A673 (cell line): Measurements from ENCODE around the gene DPF3. TPM values are rescaled to one million over a fixed set of nuclear protein-coding genes. Genes with fewer than 3 reads are reported as not detected.

Experiments
- BruUV-seq: library from RNA; stranded (reverse); fragments of 400-500 nt; replicated peaks from 2 replicates; lab custom pipeline; 2021; lab: Mats Ljungman, UMichigan
- CTCF ChIA-PET: fragments of 300-600 bp; sonication (Branson Sonifier 250); formaldehyde crosslinking; loops from one replicate; lab custom pipeline; 2022; ENCODE audit warnings: antibody characterized with exemption; lab: Charles Lee
- POLR2A ChIA-PET: fragments of 300-600 bp; sonication (Branson Sonifier 250); formaldehyde crosslinking; loops from one replicate; lab custom pipeline; 2022; ENCODE audit warnings: antibody characterized with exemption; ENCODE audit not compliant: low non-redundant PET; lab: Charles Lee
- DNase-seq: peaks from one replicate; pipeline ENCODE4 v3.0.0-alpha.2; 2015; ENCODE audit warnings: low spot score
- H3K27ac ChIP-seq: fragments of 200-600 bp; sonication (generic); 2 replicates; pipeline ENCODE4 v1.5.1; 2016; ENCODE audit warnings: mixed run types, low read depth, mild to moderate bottlenecking, mixed read lengths, antibody characterized with exemption, low read length; ENCODE audit not compliant: poor library complexity, severe bottlenecking
- H3K27me3 ChIP-seq: fragments of 200-600 bp; sonication (generic); replicated peaks from 2 replicates; pipeline ENCODE4 v1.6.1; 2017; ENCODE audit warnings: mixed run types, low read depth, mild to moderate bottlenecking, mixed read lengths, antibody characterized with exemption, low read length; ENCODE audit not compliant: insufficient read depth, poor library complexity
- H3K36me3 ChIP-seq: fragments of 200-600 bp; sonication (generic); 2 replicates; pipeline ENCODE4 v1.6.1; 2016; ENCODE audit warnings: mixed run types, mild to moderate bottlenecking, mixed read lengths, antibody characterized with exemption, low read length; ENCODE audit not compliant: insufficient read depth, poor library complexity, severe bottlenecking
- H3K4me1 ChIP-seq: fragments of 200-600 bp; sonication (generic); 2 replicates; pipeline ENCODE4 v1.6.1; 2017; ENCODE audit warnings: mixed run types, mild to moderate bottlenecking, mixed read lengths, antibody characterized with exemption, low read length; ENCODE audit not compliant: insufficient read depth, poor library complexity, severe bottlenecking
- H3K4me3 ChIP-seq: fragments of 200-600 bp; sonication (generic); 2 replicates; pipeline ENCODE4 v1.5.1; 2016; ENCODE audit warnings: low read depth, mixed run types, mild to moderate bottlenecking, mixed read lengths, low read length; ENCODE audit not compliant: poor library complexity, severe bottlenecking
- H3K9me3 ChIP-seq: fragments of 200-600 bp; sonication (generic); 2 replicates; pipeline ENCODE4 v1.6.1; 2016; ENCODE audit warnings: mixed run types, low read depth, mild to moderate bottlenecking, mixed read lengths, antibody characterized with exemption, low read length; ENCODE audit not compliant: poor library complexity, severe bottlenecking
- CTCF ChIP-seq: fragments of 300-800, 200-600 bp; sonication (generic); conservative IDR thresholded peaks from 2 replicates; pipeline ENCODE4 v1.5.1; 2017; ENCODE audit warnings: low read depth, mild to moderate bottlenecking, antibody characterized with exemption, low read length, moderate library complexity, mixed read lengths
- EZH2 ChIP-seq: fragments of 200-600 bp; sonication (generic); IDR thresholded peaks from 2 replicates; pipeline ENCODE4 v1.6.1; 2017; ENCODE audit warnings: borderline replicate concordance, low read depth, mild to moderate bottlenecking, mixed read lengths, antibody characterized with exemption, low read length; ENCODE audit not compliant: poor library complexity, severe bottlenecking
- intact Hi-C: fragments of 100-400 bp; cut with micrococcal nuclease; formaldehyde crosslinking; loops from one replicate; pipeline ENCODE4 v1.10.0; 2022; ENCODE audit not compliant: unreplicated experiment
- total RNA-seq: library from RNA; stranded (reverse); gene quantifications from 2 replicates; pipeline ENCODE4 v1.2.3, GENCODE V29; 2021

The DPF3 gene
- total RNA-seq, 1 experiment from 2014 or later = 15.7 TPM

- ChIA-PET CTCF (no interaction called here), POLR2A (no interaction called here)
- Histone ChIP-seq H3K36me3 (no peaks in the 10 kb centered on the region), H3K27me3 (no peaks in the 10 kb centered on the region), H3K4me1 (peaks cover 8% of the 10 kb centered on the region), H3K9me3 (no peaks in the 10 kb centered on the region), H3K4me3 (no peak overlapping the region), H3K27ac (no peak overlapping the region)
- intact Hi-C loops = no loop called here
- no peak for TF ChIP-seq EZH2
- TF ChIP-seq CTCF = no peak
- no peak for DNase-seq
- BruUV-seq = no TSS peak
These were observed 154.2 kb downstream of the DPF3 start for GRCh38 chr14:72739446-72740405.

GRCh38 chr14:72738161-72738611 is 155.7 kb downstream of the DPF3 start:
- POLR2A ChIA-PET = interaction anchor here (0.7 kb wide), 1 partner anchor 80 kb away, joined by 11 read pairs; no protein-coding TSS in a partner anchor
- Histone ChIP-seq H3K36me3 (no peaks in the 10 kb centered on the region), H3K9me3 (no peaks in the 10 kb centered on the region), H3K27ac (no peak overlapping the region), H3K27me3 (no peaks in the 10 kb centered on the region), H3K4me1 (peaks cover 8% of the 10 kb centered on the region), H3K4me3 (no peak overlapping the region)
- CTCF ChIA-PET = no interaction called here
- no peak for TF ChIP-seq CTCF
- no peak for TF ChIP-seq EZH2
- intact Hi-C loops = no loop called here
- DNase-seq = no peak
- BruUV-seq = no TSS peak

- intact Hi-C loops = no loop called here
- no peak for DNase-seq
- Histone ChIP-seq H3K9me3 (no peaks in the 10 kb centered on the region), H3K4me3 (no peak overlapping the region), H3K4me1 (peaks cover 8% of the 10 kb centered on the region), H3K36me3 (no peaks in the 10 kb centered on the region), H3K27me3 (no peaks in the 10 kb centered on the region), H3K27ac (no peak overlapping the region)
- CTCF ChIA-PET = no interaction called here
- TF ChIP-seq EZH2 (no peak), CTCF (no peak)
- no TSS peak for BruUV-seq
- POLR2A ChIA-PET = interaction anchor here (0.7 kb wide), 1 partner anchor 80 kb away, joined by 11 read pairs; no protein-coding TSS in a partner anchor
These were observed 156.3 kb downstream of the DPF3 start for GRCh38 chr14:72737560-72737943.
